Measurements from ENCODE around the gene CTDP1.

Gene CTDP1

DNA sequence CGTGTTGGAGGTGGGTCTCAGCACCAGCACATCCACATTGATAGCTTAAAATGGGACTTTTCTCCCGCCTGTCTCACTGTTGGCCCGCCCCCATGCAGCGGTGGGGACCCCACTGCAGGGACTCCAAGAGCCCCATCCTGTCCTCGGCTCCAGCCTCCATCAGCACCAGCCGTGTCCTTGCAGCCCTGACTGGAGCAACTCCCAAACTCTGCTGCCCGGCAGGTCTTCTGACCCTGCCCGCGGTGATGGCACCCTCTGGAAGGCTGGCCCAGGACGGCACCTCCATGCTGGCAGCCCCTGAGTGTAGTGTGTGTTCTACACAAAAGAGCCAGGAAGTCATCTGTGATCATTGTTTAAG lies 76.5 kb downstream of the CTDP1 start:
- no peak overlapping the region for H3K4me2 ChIP-seq (ENCODE audit: low read length)
- H3K9ac ChIP-seq (ENCODE audit: low read length) = no peak overlapping the region
- TF ChIP-seq EZH2 (IDR thresholded peaks at IDR 0.05; ENCODE audit: borderline replicate concordance, low read length) = no peak
- TF ChIP-seq, protein P1, sequence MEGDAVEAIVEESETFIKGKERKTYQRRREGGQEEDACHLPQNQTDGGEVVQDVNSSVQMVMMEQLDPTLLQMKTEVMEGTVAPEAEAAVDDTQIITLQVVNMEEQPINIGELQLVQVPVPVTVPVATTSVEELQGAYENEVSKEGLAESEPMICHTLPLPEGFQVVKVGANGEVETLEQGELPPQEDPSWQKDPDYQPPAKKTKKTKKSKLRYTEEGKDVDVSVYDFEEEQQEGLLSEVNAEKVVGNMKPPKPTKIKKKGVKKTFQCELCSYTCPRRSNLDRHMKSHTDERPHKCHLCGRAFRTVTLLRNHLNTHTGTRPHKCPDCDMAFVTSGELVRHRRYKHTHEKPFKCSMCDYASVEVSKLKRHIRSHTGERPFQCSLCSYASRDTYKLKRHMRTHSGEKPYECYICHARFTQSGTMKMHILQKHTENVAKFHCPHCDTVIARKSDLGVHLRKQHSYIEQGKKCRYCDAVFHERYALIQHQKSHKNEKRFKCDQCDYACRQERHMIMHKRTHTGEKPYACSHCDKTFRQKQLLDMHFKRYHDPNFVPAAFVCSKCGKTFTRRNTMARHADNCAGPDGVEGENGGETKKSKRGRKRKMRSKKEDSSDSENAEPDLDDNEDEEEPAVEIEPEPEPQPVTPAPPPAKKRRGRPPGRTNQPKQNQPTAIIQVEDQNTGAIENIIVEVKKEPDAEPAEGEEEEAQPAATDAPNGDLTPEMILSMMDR (IDR thresholded peaks at IDR 0.05; ENCODE audit: low read length) = no peak
- no peaks in the 10 kb centered on the region for H4K20me1 ChIP-seq (ENCODE audit: insufficient read depth, low read length)
- H3K9me2 ChIP-seq (ENCODE audit: low read depth, low read length) = no peaks in the 10 kb centered on the region
- no peaks in the 10 kb centered on the region for H3K4me1 ChIP-seq (ENCODE audit: insufficient read depth, low read length, severe bottlenecking)
- peaks cover 29% of the 10 kb centered on the region for H3K36me3 ChIP-seq (ENCODE audit: insufficient read depth, low read length)
- H2AFZ ChIP-seq (ENCODE audit: low read length) = no peak overlapping the region
- H3K27me3 ChIP-seq (ENCODE audit: insufficient read depth, low read length) = no peaks in the 10 kb centered on the region
- H3K4me3 ChIP-seq (ENCODE audit: low read depth, low read length, poor library complexity, severe bottlenecking) = no peak overlapping the region
- H3K79me2 ChIP-seq (ENCODE audit: insufficient read depth, low read length) = no peaks in the 10 kb centered on the region
- H3F3A ChIP-seq (ENCODE audit: insufficient read depth, low read length) = no peaks in the 10 kb centered on the region
- no peak overlapping the region for H3K27ac ChIP-seq (ENCODE audit: low read depth, low read length, poor library complexity, severe bottlenecking)
- peaks cover 6% of the 10 kb centered on the region; the same call in 1 of the 2 replicates for H3K9me3 ChIP-seq (ENCODE audit: low read length)

DNA sequence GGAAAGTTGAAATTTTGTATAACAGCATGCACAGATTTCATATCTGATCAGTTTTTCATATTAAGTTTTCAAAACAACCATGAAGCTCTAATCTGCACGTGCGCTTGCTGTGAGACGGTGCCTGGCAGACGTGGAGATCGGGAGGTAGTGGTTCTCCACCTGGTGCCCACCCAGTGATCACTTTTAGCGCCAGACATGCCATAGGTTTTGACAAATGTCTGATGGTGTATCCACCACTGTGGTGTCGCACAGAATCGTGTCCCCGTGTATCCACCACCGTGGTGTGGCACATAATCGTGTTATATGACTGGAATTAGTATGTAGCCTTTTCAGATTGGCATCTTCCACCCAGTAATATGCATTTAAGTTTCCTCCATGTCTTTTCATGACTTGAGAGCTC lies 77.2 kb downstream of the CTDP1 start:
- Histone ChIP-seq H4K20me1 (ENCODE audit: insufficient read depth, low read length) (no peaks in the 10 kb centered on the region), H3K27me3 (ENCODE audit: insufficient read depth, low read length) (no peaks in the 10 kb centered on the region), H3K9ac (ENCODE audit: low read length) (no peak overlapping the region), H3K4me2 (ENCODE audit: low read length) (no peak overlapping the region), H3K79me2 (ENCODE audit: insufficient read depth, low read length) (no peaks in the 10 kb centered on the region), H3K27ac (ENCODE audit: low read depth, low read length, poor library complexity, severe bottlenecking) (no peak overlapping the region), H3K36me3 (ENCODE audit: insufficient read depth, low read length) (peaks cover 25% of the 10 kb centered on the region), H3K9me3 (ENCODE audit: low read length) (peaks cover 6% of the 10 kb centered on the region; the same call in 1 of the 2 replicates), H3K4me1 (ENCODE audit: insufficient read depth, low read length, severe bottlenecking) (no peaks in the 10 kb centered on the region), H3K9me2 (ENCODE audit: low read depth, low read length) (no peaks in the 10 kb centered on the region), H3F3A (ENCODE audit: insufficient read depth, low read length) (no peaks in the 10 kb centered on the region), H2AFZ (ENCODE audit: low read length) (no peak overlapping the region), H3K4me3 (ENCODE audit: low read depth, low read length, poor library complexity, severe bottlenecking) (no peak overlapping the region)
- no peak for TF ChIP-seq EZH2 (IDR thresholded peaks at IDR 0.05; ENCODE audit: borderline replicate concordance, low read length)
- TF ChIP-seq, protein P1 (IDR thresholded peaks at IDR 0.05; ENCODE audit: low read length) = no peak

DNA sequence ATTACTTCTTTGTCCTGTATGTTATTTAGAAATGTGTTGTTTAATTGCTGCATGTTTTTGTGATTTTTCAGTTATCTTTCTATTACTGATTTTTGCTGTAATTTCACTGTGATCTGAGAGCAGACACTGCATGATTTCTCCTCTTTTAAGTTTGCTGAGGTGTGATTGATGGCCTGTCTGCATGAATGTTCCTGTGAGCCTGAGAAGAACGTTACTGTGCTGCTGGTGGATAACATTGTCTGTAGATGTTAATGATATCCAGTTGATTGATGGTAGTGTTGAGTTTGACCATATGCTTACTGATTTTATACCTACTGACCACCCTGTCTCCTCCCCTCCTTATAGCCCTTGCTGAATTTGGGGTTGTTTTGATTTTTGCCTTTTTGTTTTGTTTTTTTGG lies 80.7 kb downstream of the CTDP1 start:
- Histone ChIP-seq H3K27me3 (ENCODE audit: insufficient read depth, low read length) (no peaks in the 10 kb centered on the region), H4K20me1 (ENCODE audit: insufficient read depth, low read length) (no peaks in the 10 kb centered on the region), H3K27ac (ENCODE audit: low read depth, low read length, poor library complexity, severe bottlenecking) (no peak overlapping the region), H3K36me3 (ENCODE audit: insufficient read depth, low read length) (peaks cover 2% of the 10 kb centered on the region; the same call in 1 of the 2 replicates), H3K79me2 (ENCODE audit: insufficient read depth, low read length) (no peaks in the 10 kb centered on the region), H3K4me1 (ENCODE audit: insufficient read depth, low read length, severe bottlenecking) (no peaks in the 10 kb centered on the region), H2AFZ (ENCODE audit: low read length) (no peak overlapping the region), H3K9ac (ENCODE audit: low read length) (no peak overlapping the region), H3F3A (ENCODE audit: insufficient read depth, low read length) (no peaks in the 10 kb centered on the region), H3K9me2 (ENCODE audit: low read depth, low read length) (no peaks in the 10 kb centered on the region), H3K4me2 (ENCODE audit: low read length) (no peak overlapping the region), H3K9me3 (ENCODE audit: low read length) (peaks cover 6% of the 10 kb centered on the region; the same call in 1 of the 2 replicates), H3K4me3 (ENCODE audit: low read depth, low read length, poor library complexity, severe bottlenecking) (no peak overlapping the region)
- TF ChIP-seq, protein P1 (IDR thresholded peaks at IDR 0.05; ENCODE audit: low read length) = no peak
- no peak for TF ChIP-seq EZH2 (IDR thresholded peaks at IDR 0.05; ENCODE audit: borderline replicate concordance, low read length)

Measured in OCI-LY1 (cell line).